Measurements from ENCODE around the gene EVC.

Gene EVC

GRCh38 chr4:5774416-5775036 is 63.5 kb downstream of the EVC start:
- TF ChIP-seq SIN3A (IDR thresholded peaks at IDR 0.05; ENCODE audit: borderline replicate concordance, insufficient read depth, low read length) (no peak), FOXP2 (optimal IDR thresholded peaks at IDR 0.05; ENCODE audit: borderline replicate concordance, extremely low read depth, extremely low read length, insufficient read depth) (no peak), POLR2AphosphoS5 (IDR thresholded peaks at IDR 0.05; ENCODE audit: low read depth, low read length) (no peak)

- no peak for TF ChIP-seq TAF1 (IDR thresholded peaks at IDR 0.05; ENCODE audit: borderline replicate concordance, insufficient read depth, low read length)
- no peak for TF ChIP-seq FOXP2 (optimal IDR thresholded peaks at IDR 0.05; ENCODE audit: borderline replicate concordance, extremely low read depth, extremely low read length, insufficient read depth)
Measured at GRCh38 chr4:5776510-5776909, 65.5 kb downstream of the EVC start.

- TF ChIP-seq FOXP2 (optimal IDR thresholded peaks at IDR 0.05; ENCODE audit: borderline replicate concordance, extremely low read depth, extremely low read length, insufficient read depth) = no peak
- TF ChIP-seq POLR2AphosphoS5 (IDR thresholded peaks at IDR 0.05; ENCODE audit: low read depth, low read length) = no peak
- no peak for TF ChIP-seq REST (IDR thresholded peaks at IDR 0.05; ENCODE audit: insufficient read depth in 1 of 2, low read depth in 2 of 2, low read length in 2 of 2)
- TF ChIP-seq SIN3A (IDR thresholded peaks at IDR 0.05; ENCODE audit: borderline replicate concordance, insufficient read depth, low read length) = no peak
- TF ChIP-seq TAF1 (IDR thresholded peaks at IDR 0.05; ENCODE audit: borderline replicate concordance, insufficient read depth, low read length) = no peak
Measured at GRCh38 chr4:5780831-5781480, 70.0 kb downstream of the EVC start.

- TF ChIP-seq SIN3A (IDR thresholded peaks at IDR 0.05; ENCODE audit: borderline replicate concordance, insufficient read depth, low read length) (no peak), POLR2AphosphoS5 (IDR thresholded peaks at IDR 0.05; ENCODE audit: low read depth, low read length) (no peak), FOXP2 (optimal IDR thresholded peaks at IDR 0.05; ENCODE audit: borderline replicate concordance, extremely low read depth, extremely low read length, insufficient read depth) (no peak), TAF1 (IDR thresholded peaks at IDR 0.05; ENCODE audit: borderline replicate concordance, insufficient read depth, low read length) (no peak)
Measured at GRCh38 chr4:5781691-5782090, 70.7 kb downstream of the EVC start.

- no peak for TF ChIP-seq POLR2AphosphoS5 (IDR thresholded peaks at IDR 0.05; ENCODE audit: low read depth, low read length)
- no peak for TF ChIP-seq REST (IDR thresholded peaks at IDR 0.05; ENCODE audit: insufficient read depth in 1 of 2, low read depth in 2 of 2, low read length in 2 of 2)
- TF ChIP-seq SIN3A (IDR thresholded peaks at IDR 0.05; ENCODE audit: borderline replicate concordance, insufficient read depth, low read length) = no peak
- no peak for TF ChIP-seq TAF1 (IDR thresholded peaks at IDR 0.05; ENCODE audit: borderline replicate concordance, insufficient read depth, low read length)
- no peak for TF ChIP-seq FOXP2 (optimal IDR thresholded peaks at IDR 0.05; ENCODE audit: borderline replicate concordance, extremely low read depth, extremely low read length, insufficient read depth)
Measured at GRCh38 chr4:5782829-5783476, 72.0 kb downstream of the EVC start.

GRCh38 chr4:5783486-5783885 is 72.5 kb downstream of the EVC start:
- TF ChIP-seq REST (IDR thresholded peaks at IDR 0.05; ENCODE audit: insufficient read depth in 1 of 2, low read depth in 2 of 2, low read length in 2 of 2) = 0 out of 4 replicates have a peak, but pooled peaks of 1 of the 2 experiments have one; percentile 44
- TF ChIP-seq TAF1 (IDR thresholded peaks at IDR 0.05; ENCODE audit: borderline replicate concordance, insufficient read depth, low read length) = no peak
